Calu3 (cell line): ENCODE data around the gene UTRN. TPM values are rescaled to one million over a fixed set of nuclear protein-coding genes. Genes with fewer than 3 reads are reported as not detected.

Experiments
- BruUV-seq: library from RNA; stranded (reverse); fragments of 400-500 nt; replicated peaks from 2 replicates; lab custom pipeline; 2021; lab: Mats Ljungman, UMichigan
- CTCF ChIA-PET: fragments of 300-600 bp; sonication (Branson Sonifier 250); formaldehyde crosslinking; loops from one replicate; lab custom pipeline; 2022; ENCODE audit warnings: antibody characterized with exemption; lab: Charles Lee
- DNase-seq: peaks from one replicate; pipeline ENCODE4 v3.0.0; 2022
- H3K27ac Mint-ChIP-seq: one replicate; pipeline ENCODE4 v1.8.0; 2022; ENCODE audit warnings: mixed read lengths; ENCODE audit not compliant: unreplicated experiment
- H3K27me3 Mint-ChIP-seq: one replicate; pipeline ENCODE4 v1.8.0; 2022; ENCODE audit warnings: mixed read lengths; ENCODE audit not compliant: unreplicated experiment
- H3K36me3 Mint-ChIP-seq: one replicate; pipeline ENCODE4 v1.8.0; 2022; ENCODE audit warnings: mild to moderate bottlenecking, moderate library complexity, mixed read lengths; ENCODE audit not compliant: insufficient read depth, unreplicated experiment
- H3K4me1 Mint-ChIP-seq: one replicate; pipeline ENCODE4 v1.8.0; 2022; ENCODE audit warnings: mild to moderate bottlenecking, low read depth, mixed read lengths; ENCODE audit not compliant: unreplicated experiment
- H3K4me3 Mint-ChIP-seq: one replicate; pipeline ENCODE4 v1.8.0; 2022; ENCODE audit warnings: mild to moderate bottlenecking, low read depth, moderate library complexity, mixed read lengths; ENCODE audit not compliant: unreplicated experiment
- H3K9me3 Mint-ChIP-seq: one replicate; pipeline ENCODE4 v1.8.0; 2022; ENCODE audit warnings: low read depth, mixed read lengths; ENCODE audit not compliant: unreplicated experiment
- CTCF ChIP-seq: fragments of 200-600 bp; IDR thresholded peaks from one replicate; pipeline ENCODE4 v1.8.0; 2022; ENCODE audit warnings: antibody characterized with exemption; ENCODE audit not compliant: unreplicated experiment
- intact Hi-C: fragments of 100-400 bp; cut with micrococcal nuclease; formaldehyde crosslinking; loops from one replicate; pipeline ENCODE4 v1.10.0; 2022; ENCODE audit not compliant: unreplicated experiment
- total RNA-seq: library from RNA; stranded (reverse); gene quantifications from 2 replicates; pipeline ENCODE4 v1.2.3, GENCODE V29; 2022

Gene UTRN
- total RNA-seq, 1 experiment from 2014 or later = 109 TPM

- peak; percentile 68 for DNase-seq
- no peaks in the 10 kb centered on the region for H3K27me3 Mint-ChIP-seq
- H3K4me3 Mint-ChIP-seq = peak overlapping the region; percentile 93
- CTCF ChIA-PET = interaction anchor here (0.7 kb wide), 2 partner anchors 70 to 126 kb away, joined by 4 to 7 read pairs; no protein-coding TSS in a partner anchor
- H3K9me3 Mint-ChIP-seq = no peaks in the 10 kb centered on the region
- no peak for TF ChIP-seq CTCF
- no peaks in the 10 kb centered on the region for H3K4me1 Mint-ChIP-seq
- peak overlapping the region; percentile 22 for H3K27ac Mint-ChIP-seq
- peaks cover 37% of the 10 kb centered on the region for H3K36me3 Mint-ChIP-seq
- intact Hi-C loops = loop anchor here (1.0 kb wide), 1 partner anchor 182 kb away; no protein-coding TSS in a partner anchor
- BruUV-seq = no TSS peak
These were observed 1.6 kb downstream of the UTRN start for GRCh38 chr6:144286503-144287393.

GRCh38 chr6:144289006-144289405, 3.9 kb downstream of the UTRN start:
- CTCF ChIA-PET = interaction anchor here (0.7 kb wide), 1 partner anchor 170 kb away, joined by 7 read pairs; no protein-coding TSS in a partner anchor
- Mint-ChIP-seq H3K9me3 (no peaks in the 10 kb centered on the region), H3K27ac (no peak overlapping the region), H3K4me1 (no peaks in the 10 kb centered on the region), H3K36me3 (peaks cover 33% of the 10 kb centered on the region), H3K27me3 (no peaks in the 10 kb centered on the region), H3K4me3 (no peak overlapping the region)
- TF ChIP-seq CTCF = no peak
- no peak for DNase-seq
- no TSS peak for BruUV-seq
- intact Hi-C loops = no loop called here

- CTCF ChIA-PET = no interaction called here
- H3K4me3 Mint-ChIP-seq = no peak overlapping the region
- TF ChIP-seq CTCF = no peak
- intact Hi-C loops = no loop called here
- no peaks in the 10 kb centered on the region for H3K27me3 Mint-ChIP-seq
- peaks cover 18% of the 10 kb centered on the region for H3K4me1 Mint-ChIP-seq
- no TSS peak for BruUV-seq
- no peaks in the 10 kb centered on the region for H3K9me3 Mint-ChIP-seq
- no peak overlapping the region for H3K27ac Mint-ChIP-seq
- no peaks in the 10 kb centered on the region for H3K36me3 Mint-ChIP-seq
- DNase-seq = no peak
These were observed 7.2 kb downstream of the UTRN start for GRCh38 chr6:144292372-144292771.

- intact Hi-C loops = no loop called here
- Mint-ChIP-seq H3K27ac (no peak overlapping the region), H3K27me3 (no peaks in the 10 kb centered on the region), H3K4me1 (peaks cover 21% of the 10 kb centered on the region), H3K9me3 (no peaks in the 10 kb centered on the region), H3K4me3 (no peak overlapping the region), H3K36me3 (no peaks in the 10 kb centered on the region)
- no peak for TF ChIP-seq CTCF
- DNase-seq = no peak
- no TSS peak for BruUV-seq
- CTCF ChIA-PET = interaction anchor here (0.8 kb wide), 1 partner anchor 83 kb away, joined by 3 read pairs; no protein-coding TSS in a partner anchor
These were observed 8.9 kb downstream of the UTRN start for GRCh38 chr6:144294016-144294415.
